Ascending aorta (tissue), 2 donors: ENCODE measurements around the gene FBH1. TPM values are rescaled to one million over a fixed set of nuclear protein-coding genes. Genes with fewer than 3 reads are reported as not detected.

Source experiments
- DNase-seq, 2 donors: peaks; one replicate each; pipeline ENCODE4 v3.0.0-alpha.2; 2019; ENCODE audit warnings: low spot score in 2 of 2
- H3K27ac ChIP-seq, 2 donors: fragments of 200-600 bp; sonication (generic); one replicate each; pipeline ENCODE4 v1.5.1; 2016 to 2017; ENCODE audit warnings: mild to moderate bottlenecking in 1 of 2
- H3K27me3 ChIP-seq: fragments of 200-600 bp; sonication (generic); one replicate; pipeline ENCODE4 v1.5.1; 2017
- H3K36me3 ChIP-seq, 2 donors: fragments of 200-600 bp; sonication (generic); one replicate each; pipeline ENCODE4 v1.5.1; 2016
- H3K4me1 ChIP-seq, 2 donors: fragments of 200-600 bp; sonication (generic); one replicate each; pipeline ENCODE4 v1.5.1; 2016 to 2017; ENCODE audit warnings: mild to moderate bottlenecking in 1 of 2
- H3K4me3 ChIP-seq, 2 donors: fragments of 200-600 bp; sonication (generic); one replicate each; pipeline ENCODE4 v1.5.1; 2016 to 2017; ENCODE audit warnings: mild to moderate bottlenecking in 1 of 2
- H3K9me3 ChIP-seq, 2 donors: fragments of 200-600 bp; sonication (generic); one replicate each; pipeline ENCODE4 v1.5.1; 2016
- intact Hi-C: fragments of 100-400 bp; cut with DNase I; formaldehyde crosslinking; loops from one replicate; pipeline ENCODE4 v1.15.1; 2023
- total RNA-seq: library from RNA; depleted of rRNA; stranded (reverse); fragments of >200 nt; gene quantifications from one replicate; pipeline ENCODE4 v1.1.0, GENCODE V29; 2016
- TF ChIP-seq, protein P1 (sequence below), 3 experiments: fragments of 200-600 bp in 2 of 3; fragments of 450-650 bp in 1 of 3; sonication (generic) in 2 of 3; IDR thresholded peaks; one replicate each; pipeline ENCODE4 v1.5.1; 2016 to 2019; ENCODE audit warnings: antibody characterized with exemption in 3 of 3, mild to moderate bottlenecking in 1 of 3, moderate library complexity in 1 of 3

FBH1 gene
- total RNA-seq, 1 donor from 2014 or later, result 43.0 TPM

DNA sequence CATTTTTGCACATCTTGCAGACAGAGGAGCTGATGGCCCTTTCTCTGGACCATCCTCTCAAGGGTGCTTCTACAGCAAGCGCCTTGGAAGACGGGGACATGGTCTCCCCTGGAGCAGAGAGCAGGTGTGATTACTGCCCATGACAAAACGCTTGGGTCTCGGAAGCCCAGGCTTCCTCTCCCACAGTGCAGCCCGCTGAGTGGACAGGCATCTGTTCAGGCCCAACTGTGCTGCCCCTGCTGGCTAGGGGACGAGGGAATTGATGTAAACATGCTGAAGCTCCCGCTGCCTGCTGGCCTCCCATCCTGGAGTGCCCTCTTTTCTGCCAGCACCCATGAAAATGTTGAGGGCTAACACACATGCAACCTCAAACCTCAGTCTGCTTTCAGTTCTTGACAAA is 73.0 kb downstream of the FBH1 start:
- peak in 1 of 2 donors; percentile 39 for DNase-seq
- peaks cover 12 to 23% of the 10 kb centered on the region in 2 donors for H3K36me3 ChIP-seq
- TF ChIP-seq, protein P1, sequence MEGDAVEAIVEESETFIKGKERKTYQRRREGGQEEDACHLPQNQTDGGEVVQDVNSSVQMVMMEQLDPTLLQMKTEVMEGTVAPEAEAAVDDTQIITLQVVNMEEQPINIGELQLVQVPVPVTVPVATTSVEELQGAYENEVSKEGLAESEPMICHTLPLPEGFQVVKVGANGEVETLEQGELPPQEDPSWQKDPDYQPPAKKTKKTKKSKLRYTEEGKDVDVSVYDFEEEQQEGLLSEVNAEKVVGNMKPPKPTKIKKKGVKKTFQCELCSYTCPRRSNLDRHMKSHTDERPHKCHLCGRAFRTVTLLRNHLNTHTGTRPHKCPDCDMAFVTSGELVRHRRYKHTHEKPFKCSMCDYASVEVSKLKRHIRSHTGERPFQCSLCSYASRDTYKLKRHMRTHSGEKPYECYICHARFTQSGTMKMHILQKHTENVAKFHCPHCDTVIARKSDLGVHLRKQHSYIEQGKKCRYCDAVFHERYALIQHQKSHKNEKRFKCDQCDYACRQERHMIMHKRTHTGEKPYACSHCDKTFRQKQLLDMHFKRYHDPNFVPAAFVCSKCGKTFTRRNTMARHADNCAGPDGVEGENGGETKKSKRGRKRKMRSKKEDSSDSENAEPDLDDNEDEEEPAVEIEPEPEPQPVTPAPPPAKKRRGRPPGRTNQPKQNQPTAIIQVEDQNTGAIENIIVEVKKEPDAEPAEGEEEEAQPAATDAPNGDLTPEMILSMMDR (IDR thresholded peaks at IDR 0.05), result no peak

DNA sequence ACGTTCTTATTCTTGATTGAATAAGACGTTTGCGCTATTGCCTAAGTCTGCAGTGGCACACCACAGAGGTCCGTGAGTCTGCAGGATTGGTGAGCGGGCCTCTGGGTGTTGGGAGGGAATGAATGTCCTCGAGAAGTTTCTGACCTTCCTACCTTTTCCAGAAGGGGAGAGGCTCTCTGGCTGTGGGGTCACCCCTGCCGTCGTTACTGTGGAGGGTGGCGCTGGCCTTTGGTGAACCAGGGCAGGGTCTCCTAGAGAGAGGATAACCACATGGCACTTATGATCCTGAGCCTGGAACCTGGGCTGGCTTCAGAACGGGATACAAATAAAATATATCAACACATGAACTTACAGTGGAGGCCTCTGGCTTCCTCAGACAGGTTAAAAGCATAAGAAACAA is 73.5 kb downstream of the FBH1 start:
- no peak overlapping the region for H3K4me3 ChIP-seq
- no peaks in the 10 kb centered on the region for H3K9me3 ChIP-seq
- peaks cover 12 to 23% of the 10 kb centered on the region in 2 donors for H3K36me3 ChIP-seq
- H3K27ac ChIP-seq, result no peak overlapping the region
- H3K27me3 ChIP-seq, result no peaks in the 10 kb centered on the region
- intact Hi-C loops, result no loop called here
- TF ChIP-seq, protein P1 (IDR thresholded peaks at IDR 0.05), result no peak
- peak in 1 of 2 donors; percentile 45 for DNase-seq
- no peaks in the 10 kb centered on the region for H3K4me1 ChIP-seq

More for the DNA sequence above, 73.0 kb downstream of the FBH1 start:
- Histone ChIP-seq H3K27me3 (no peaks in the 10 kb centered on the region), H3K27ac (no peak overlapping the region), H3K4me1 (no peaks in the 10 kb centered on the region), H3K4me3 (no peak overlapping the region), H3K9me3 (no peaks in the 10 kb centered on the region)
- intact Hi-C loops, result no loop called here

DNA sequence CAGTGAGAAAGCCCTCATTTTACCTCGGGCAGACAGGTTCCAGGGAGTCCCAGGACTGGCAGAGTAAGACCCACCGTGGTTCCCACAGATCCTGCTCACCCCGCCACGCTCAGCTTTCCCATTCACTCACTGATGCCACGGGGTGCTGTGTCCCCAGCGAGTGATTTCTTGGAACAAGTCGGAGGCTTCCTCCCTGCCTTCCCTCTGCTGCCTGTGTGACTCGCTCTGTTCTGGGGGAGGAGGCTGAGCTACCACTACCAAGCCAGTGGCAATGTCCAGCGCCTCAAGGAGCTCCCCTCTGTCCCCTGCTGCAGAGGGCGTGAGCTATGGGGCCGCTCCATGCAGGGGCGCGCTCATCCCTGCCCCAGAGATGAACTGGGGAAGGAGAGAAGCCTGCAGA is 74.7 kb downstream of the FBH1 start:
- intact Hi-C loops, result no loop called here
- Histone ChIP-seq H3K27ac (no peak overlapping the region), H3K27me3 (no peaks in the 10 kb centered on the region), H3K4me1 (no peaks in the 10 kb centered on the region), H3K36me3 (peaks cover 6 to 20% of the 10 kb centered on the region in 2 donors), H3K4me3 (no peak overlapping the region), H3K9me3 (no peaks in the 10 kb centered on the region)
- peak in 1 of 2 donors; percentile 56 for DNase-seq
- TF ChIP-seq, protein P1 (IDR thresholded peaks at IDR 0.05), result no peak

DNA sequence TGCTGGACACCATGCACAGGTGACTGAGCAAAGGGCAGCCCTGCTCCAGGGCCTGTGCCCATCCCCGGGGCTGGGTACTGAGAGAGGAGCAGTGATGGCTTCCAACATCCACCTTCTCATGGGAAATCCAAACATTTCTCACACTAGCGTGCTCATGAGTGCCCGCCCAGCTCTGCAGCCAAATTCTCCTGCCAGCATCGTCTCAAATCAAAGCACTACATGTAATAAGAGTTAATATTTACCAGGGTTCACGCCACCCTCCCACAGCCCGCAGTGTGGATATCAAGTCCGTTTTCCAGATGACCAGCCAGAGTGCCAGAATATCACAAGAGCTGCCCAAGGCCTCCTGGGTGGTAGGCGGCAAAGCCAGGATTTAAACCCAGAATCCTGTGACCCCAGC is 75.2 kb downstream of the FBH1 start:
- no peaks in the 10 kb centered on the region for H3K27me3 ChIP-seq
- intact Hi-C loops, result no loop called here
- no peaks in the 10 kb centered on the region for H3K9me3 ChIP-seq
- peaks cover 6 to 15% of the 10 kb centered on the region in 2 donors for H3K36me3 ChIP-seq
- peak in 1 of 2 donors; percentile 45 for DNase-seq
- TF ChIP-seq, protein P1 (IDR thresholded peaks at IDR 0.05), result no peak
- no peaks in the 10 kb centered on the region for H3K4me1 ChIP-seq
- no peak overlapping the region for H3K27ac ChIP-seq
- no peak overlapping the region for H3K4me3 ChIP-seq

DNA sequence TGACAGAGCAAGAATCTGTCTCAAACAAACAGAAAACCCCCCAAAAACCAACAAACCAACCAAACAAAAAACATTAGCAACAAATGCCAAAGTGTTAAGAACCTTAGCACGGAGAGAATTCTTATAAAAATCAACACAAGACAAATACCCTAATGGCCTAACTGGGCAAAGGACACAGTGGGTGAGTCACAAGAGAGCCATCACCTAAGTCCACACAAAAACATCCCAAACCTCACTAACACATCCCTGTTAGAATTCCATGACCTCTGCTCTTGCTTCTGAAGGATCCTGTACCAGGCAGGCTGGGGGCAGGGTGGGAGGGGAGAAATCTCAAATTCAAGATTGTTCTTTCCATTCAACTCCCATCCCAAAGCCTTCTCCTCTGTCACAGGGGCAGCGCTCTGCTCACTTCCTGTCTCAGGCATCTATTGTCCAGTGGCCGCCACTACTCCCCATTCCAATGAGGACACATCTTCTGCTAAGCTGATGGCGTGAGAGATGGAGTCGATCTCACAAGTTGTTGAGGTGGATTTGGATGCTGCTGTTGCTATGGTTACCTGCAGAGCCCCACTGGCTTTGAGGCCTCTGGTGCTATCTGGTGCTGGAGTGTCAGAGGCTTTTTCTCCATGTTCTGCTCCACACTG is 78.1 kb downstream of the FBH1 start:
- intact Hi-C loops, result no loop called here
- Histone ChIP-seq H3K4me1 (no peaks in the 10 kb centered on the region), H3K27me3 (no peaks in the 10 kb centered on the region), H3K27ac (no peak overlapping the region), H3K9me3 (no peaks in the 10 kb centered on the region), H3K36me3 (peaks cover under 1 to 4% of the 10 kb centered on the region in 2 donors), H3K4me3 (no peak overlapping the region)
- no peak for DNase-seq
- TF ChIP-seq, protein P1 (IDR thresholded peaks at IDR 0.05), result no peak
